Right forelimb (tissue), 1 donor: ENCODE measurements around the gene STEAP2.
A peak's percentile ranks its signal among the peaks of the same experiment; 100 is the strongest.
"Not testable (repeated sequence)": the region's sequence is repeated elsewhere in the genome, so short reads cannot be mapped to it uniquely, and the experiment has no call there.

Source experiments
- DNase-seq: peaks from one replicate; pipeline ENCODE4 v3.0.0-alpha.2; 2018

STEAP2 gene

DNA sequence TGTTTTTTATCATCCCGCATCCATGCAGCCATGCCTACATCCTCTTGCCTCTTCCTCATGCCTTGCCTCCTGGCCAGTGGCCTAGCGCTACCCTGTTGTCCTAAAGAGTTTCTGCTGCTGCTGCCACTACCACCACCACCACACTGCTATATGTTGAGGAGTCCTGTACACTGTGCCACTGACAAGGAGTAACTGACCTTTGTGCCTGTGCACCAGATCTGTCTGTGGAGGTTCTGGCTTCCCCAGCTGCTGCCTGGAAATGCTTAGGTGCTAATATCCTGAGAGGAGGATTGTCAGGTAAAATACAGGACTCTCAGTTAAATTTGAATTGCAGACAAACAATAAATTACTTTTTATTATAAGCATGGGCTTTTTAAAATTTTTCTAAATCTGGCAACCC lies 26.5 kb downstream of the STEAP2 start:
- DNase-seq = no peak

DNA sequence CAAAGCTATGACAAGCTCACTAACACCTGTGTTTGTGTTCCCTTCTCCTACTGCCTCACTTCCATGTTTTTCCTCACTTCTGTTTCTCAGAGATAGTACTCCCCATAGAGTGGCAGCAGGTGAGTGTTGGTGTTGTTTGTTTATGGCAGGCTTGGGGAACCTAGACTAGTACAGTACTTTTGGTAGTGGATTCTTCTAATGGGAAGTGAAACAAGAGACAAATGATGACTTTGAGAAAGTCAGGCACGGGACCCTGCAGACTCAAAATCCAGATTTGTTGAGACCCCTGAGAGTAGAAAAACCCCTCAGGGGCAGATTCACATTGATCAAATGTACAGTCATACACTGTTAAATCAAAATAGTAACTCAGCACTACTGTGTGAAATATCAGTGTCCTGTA lies 27.0 kb downstream of the STEAP2 start:
- DNase-seq = no peak

GRCh38 chr7:90239050-90239449 lies 27.5 kb downstream of the STEAP2 start:
- no peak for DNase-seq

GRCh38 chr7:90239625-90240228 lies 28.2 kb downstream of the STEAP2 start:
- DNase-seq = no peak

- DNase-seq = no peak
These were observed 31.0 kb downstream of the STEAP2 start for GRCh38 chr7:90242369-90243168.

DNA sequence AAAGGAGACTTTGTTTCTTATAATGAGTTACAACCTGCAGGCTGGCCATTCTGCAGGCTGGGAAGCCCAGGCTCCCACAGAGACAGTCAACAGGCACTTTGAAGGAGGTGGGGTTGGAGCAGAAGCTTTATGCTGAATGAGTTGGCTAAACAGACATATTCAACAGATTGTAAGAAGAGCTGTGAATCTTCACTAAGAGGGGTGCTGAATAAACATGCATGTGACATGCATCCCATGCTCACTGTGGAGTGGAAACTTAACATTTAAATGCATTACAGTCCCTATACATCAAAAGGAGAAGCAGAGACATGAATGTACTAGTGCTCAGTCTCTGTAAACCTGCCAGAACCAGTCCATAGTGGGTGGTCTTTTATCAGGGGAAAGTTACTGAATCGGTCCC lies 32.0 kb downstream of the STEAP2 start:
- DNase-seq = no peak

DNA sequence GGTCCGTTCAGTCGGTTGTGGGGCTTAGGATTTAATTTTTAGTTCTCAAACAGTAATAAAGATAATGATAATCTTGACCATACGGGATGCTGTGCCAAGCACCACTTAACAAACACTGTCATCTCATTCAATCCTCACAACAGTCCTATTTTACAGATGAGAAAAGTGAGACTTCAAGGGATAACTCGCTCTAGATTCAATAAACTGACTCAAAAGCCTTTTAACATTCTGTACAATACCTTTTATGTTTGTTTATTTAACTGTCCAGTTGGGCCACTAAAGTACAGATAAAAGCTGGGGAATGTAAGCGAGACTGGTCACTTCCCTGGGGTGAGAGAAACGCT lies 33.0 kb downstream of the STEAP2 start:
- no peak for DNase-seq

DNA sequence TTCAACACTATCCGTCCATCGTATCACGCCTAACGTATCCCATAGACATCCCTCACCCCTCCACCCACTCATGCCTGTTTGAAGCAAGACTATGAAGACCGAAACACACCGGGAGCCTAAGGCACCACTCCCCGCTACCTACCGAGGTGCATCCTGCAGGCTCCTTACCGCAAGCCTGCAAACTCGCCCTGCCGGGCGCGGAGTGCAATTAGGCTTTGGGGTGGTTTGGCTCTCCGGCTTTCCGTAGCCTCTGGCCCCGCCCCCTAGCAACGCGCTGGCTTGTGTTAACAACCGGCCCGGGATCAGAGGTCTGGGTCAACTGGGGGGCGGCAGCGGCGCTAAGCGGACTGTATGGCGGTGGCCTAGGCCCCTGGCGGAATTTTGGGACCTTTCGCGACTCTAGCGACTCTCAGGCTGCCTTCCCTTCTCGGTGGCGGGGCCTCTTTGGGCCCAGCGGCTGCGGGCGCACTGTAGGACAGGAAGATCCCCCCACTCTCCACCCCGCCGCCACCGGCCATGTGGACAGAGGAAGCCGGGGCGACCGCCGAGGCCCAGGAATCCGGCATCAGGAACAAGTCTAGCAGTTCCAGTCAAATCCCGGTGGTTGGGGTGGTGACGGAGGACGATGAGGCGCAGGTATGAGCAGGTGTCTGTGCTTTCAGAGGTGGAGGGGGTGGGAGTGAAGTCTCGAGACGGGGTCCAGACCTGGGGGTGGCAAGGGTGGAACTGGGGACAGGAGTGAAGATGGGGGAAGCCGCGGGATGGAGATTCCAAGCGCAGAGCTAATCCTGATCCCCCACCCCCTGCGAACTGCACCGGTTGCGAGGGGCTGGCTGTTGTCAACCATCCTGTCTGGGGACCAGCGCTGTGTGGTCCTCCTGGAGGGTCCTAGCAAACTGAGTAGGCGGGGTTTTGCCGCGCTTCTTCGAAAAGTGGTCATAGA lies 33.6 kb downstream of the STEAP2 start, which contains the start of gene CFAP69:
Gene CFAP69, plus strand, starts transcription at position 266 of the 943 bp plus-strand sequence. Its CDS starts 251 bp downstream, at position 517.
- DNase-seq = peak; percentile 94

DNA sequence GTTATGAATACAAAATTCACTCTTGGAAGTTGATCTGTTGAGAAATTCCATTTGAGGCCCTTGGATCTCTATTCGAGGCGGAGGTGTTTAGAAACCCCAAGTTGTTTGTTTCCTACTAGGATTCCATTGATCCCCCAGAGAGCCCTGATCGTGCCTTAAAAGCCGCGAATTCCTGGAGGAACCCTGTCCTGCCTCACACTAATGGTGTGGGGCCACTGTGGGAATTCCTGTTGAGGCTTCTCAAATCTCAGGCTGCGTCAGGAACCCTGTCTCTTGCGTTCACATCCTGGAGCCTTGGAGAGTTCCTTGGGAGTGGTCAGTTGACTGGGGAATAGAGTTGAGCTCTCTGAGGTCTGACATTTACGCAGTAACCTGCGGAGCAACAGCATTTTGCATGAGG lies 34.6 kb downstream of the STEAP2 start:
- no peak for DNase-seq

DNA sequence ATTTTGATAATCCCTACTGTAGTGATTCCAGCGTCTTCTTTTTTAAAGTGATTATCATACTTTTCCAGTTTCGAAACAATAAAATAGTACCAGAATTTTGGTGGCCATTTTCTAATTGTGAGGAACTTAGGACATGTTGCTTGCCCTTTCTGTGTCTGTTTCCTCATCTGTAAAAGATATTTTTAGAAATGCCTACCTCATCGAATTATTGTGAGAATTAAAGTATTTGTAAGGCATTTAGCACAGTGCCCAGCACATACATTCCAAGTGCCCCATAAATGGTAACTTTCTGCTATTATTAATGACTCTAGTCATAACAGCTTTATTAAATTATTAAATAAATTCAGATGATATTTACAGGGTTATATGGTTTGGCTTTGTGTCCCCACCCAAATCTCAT lies 37.2 kb downstream of the STEAP2 start:
- DNase-seq = no peak

DNA sequence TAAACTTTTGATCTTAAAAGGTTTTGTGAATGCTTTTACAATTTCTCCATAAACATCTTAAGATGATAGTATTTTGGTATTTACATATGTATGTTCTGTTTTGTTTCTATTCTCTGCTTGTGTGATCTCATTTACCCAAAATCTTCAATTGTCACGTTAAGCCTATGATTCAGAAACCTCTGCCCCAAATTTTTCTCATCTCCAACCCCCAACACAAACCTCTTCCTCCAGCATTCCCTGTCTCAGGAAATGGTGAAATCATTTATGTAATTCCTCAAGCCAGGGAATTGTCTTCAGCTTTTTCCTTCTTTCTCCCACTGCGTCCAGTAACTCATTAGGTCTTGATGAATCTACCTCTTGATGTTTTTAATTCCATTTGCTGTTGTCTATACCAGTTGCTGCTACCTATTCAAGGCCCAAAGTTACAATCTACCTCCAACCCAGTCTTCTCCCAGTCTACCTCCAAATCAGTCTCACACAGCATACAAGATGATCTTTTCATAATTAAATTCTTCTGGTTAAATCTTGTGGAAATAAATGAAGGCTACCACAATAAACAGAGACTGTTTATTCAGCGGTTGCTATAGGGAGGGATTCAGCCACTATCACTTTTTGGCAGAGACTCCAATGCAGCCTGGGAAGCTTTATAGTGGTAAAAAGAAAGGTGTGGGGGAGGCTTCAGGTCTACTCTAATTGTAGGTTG lies 39.2 kb downstream of the STEAP2 start:
- DNase-seq = no peak

GRCh38 chr7:90251304-90251635 lies 39.7 kb downstream of the STEAP2 start:
- no peak for DNase-seq

DNA sequence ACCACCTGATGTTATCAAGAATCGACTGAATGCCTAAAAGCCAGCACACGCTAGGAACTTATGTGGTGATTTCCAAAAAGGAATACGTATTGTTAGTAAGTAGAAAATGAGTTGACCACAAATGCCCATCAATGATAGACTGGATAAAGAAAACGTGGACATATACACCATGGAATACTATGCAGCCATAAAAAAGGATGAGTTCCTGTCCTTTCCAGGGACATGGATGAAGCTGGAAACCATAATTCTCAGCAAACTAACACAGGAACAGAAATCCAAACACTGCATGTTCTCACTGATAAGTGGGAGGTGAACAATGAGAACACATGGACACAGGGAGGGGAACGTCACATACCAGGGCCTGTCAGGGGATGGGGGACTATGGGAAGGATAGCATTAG lies 44.5 kb downstream of the STEAP2 start:
- not testable (repeated sequence) for DNase-seq

- no peak for DNase-seq
These were observed 45.2 kb downstream of the STEAP2 start for GRCh38 chr7:90256778-90257177.

DNA sequence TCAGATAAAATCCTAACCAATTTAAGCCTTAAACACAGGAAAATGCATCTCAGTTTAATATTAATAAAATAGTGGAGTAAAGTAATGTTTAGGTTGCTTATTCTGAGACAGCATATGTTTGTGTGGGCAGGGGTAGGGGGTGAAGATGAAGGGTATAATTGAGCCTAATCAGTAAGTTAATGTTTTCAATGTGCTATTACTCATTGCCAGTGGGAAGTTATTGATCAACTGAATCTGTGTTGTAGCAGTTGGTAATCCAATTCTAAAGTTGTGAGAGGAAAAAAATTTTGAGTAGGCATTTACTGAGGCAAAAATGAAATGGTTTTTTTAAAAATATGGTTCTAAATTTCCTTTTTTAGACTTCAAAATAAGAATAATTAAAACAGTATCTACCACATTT lies 49.9 kb downstream of the STEAP2 start:
- DNase-seq = no peak

DNA sequence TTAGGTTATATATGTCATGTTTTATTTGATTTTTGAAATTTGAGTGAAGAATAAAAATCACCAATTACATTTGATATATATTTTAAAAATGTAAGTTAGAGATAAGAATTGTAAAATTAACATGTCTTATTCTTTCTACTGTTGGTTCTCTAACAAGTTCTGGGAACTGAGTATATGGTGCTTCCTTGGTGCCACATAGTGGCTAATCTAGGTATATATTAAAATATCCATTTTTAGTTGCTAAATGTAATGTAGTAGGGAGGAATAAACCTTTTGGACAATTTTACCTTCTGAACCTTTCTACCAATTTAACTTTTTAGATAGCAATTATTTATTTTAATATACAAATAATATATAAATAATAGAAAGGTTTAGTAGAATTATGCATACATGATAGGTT lies 50.9 kb downstream of the STEAP2 start:
- no peak for DNase-seq

GRCh38 chr7:90266808-90267207 lies 55.3 kb downstream of the STEAP2 start:
- DNase-seq = no peak

DNA sequence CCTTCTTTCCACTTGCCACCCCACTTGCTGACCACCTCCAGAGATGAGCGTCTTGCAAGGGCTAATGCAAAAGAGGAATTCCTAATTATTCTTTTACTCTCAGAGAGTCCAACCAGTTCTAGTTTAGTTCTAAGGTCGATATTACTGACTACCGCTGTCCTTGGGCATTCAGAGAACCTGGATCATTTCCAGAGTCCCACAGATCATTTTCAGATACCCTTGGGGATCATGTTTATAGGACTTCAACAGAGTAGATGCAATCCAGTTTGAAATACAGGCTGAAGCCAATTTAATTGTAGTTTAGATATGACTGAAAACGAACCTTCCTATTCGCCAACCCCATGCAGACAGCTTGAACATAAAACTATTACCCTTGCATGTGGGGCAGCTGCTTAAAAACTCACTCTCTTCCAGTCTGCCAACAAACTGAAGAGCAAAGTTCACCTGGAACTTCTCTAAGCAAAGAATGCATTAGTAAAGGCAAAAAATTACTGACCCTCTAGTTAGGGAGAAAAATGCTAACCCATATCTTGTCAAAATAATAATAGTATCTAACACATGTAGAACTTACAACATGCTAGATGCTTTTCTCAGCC lies 55.8 kb downstream of the STEAP2 start:
- no peak for DNase-seq

DNA sequence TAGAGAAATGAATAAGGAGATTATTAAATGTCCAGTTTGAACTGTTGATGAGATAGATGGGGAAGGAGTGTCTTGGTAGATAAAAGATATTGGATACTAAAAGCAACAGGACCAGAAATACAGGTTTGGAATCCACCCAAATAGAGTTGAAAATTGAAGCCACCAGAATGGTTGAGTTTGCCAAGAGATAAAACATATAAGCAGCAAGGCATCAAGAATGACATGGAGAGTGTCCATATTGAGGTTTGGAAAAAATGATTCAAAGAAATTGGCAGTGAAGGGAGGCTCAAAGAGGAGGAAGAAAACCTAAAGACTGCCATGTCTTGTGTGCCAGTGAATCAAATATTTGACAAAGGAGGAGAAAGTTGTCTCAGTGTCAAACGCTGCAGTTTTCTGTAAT lies 57.6 kb downstream of the STEAP2 start:
- DNase-seq = no peak

GRCh38 chr7:90270431-90271178 lies 59.1 kb downstream of the STEAP2 start:
- no peak for DNase-seq

GRCh38 chr7:90271753-90272152 lies 60.2 kb downstream of the STEAP2 start:
- no peak for DNase-seq

- DNase-seq = no peak
These were observed 60.7 kb downstream of the STEAP2 start for GRCh38 chr7:90272242-90272641.
